ENCODE measurements around the gene HDAC6.

GRCh38 chrX:48798318-48798717 is 3.5 kb upstream of the HDAC6 start:
- TF ChIP-seq CTCF (IDR thresholded peaks at IDR 0.05) = no peak
- TF ChIP-seq POLR2A (IDR thresholded peaks at IDR 0.05) = no peak

Measured in Peyer's patch (tissue), 4 donors.